HepG2 (cell line): ENCODE results near the gene PTPRC. TPM values are rescaled to one million over a fixed set of nuclear protein-coding genes. Genes with fewer than 3 reads are reported as not detected.

Experiments used
- ATAC-seq: fragments of 200-7000 bp; cut with Tn5 transposase; 3 replicates; pipeline ENCODE4 v1.9.1; 2020; ENCODE audit warnings: mild to moderate bottlenecking, moderate library complexity
- BruUV-seq: library from RNA; stranded (reverse); fragments of 400-500 nt; replicated peaks from 2 replicates; lab custom pipeline; 2021; lab: Mats Ljungman, UMichigan
- CTCF ChIA-PET: fragments of 300-600 bp; formaldehyde crosslinking; extraction: SDS; loops from one replicate; lab custom pipeline; 2021; ENCODE audit warnings: low total read pairs, inconsistent platforms, low intra/inter-chr PET ratio; lab: Yijun Ruan, JAX
- POLR2A ChIA-PET: fragments of 350-600 bp; sonication (Branson Sonifier 250); formaldehyde crosslinking; loops from one replicate; lab custom pipeline; 2020; ENCODE audit warnings: antibody characterized with exemption, inconsistent platforms; lab: Yijun Ruan, JAX
- DNase-seq: peaks from one replicate; pipeline ENCODE4 v3.0.0-alpha.2; 2015; ENCODE audit warnings: low spot score
- FAIRE-seq: peaks from 3 replicates; lab custom pipeline; 2011; peaks lifted over from hg19 to GRCh38; lab: Jason Lieb, UNC
- H2AFZ ChIP-seq: one replicate; pipeline ENCODE4 v1.6.1; 2011; ENCODE audit warnings: low read length, inconsistent platforms
- H3K27ac ChIP-seq: fragments of 300-600 bp; 3 replicates; pipeline ENCODE4 v1.8.0; 2011; ENCODE audit warnings: mixed run types, mild to moderate bottlenecking, mixed read lengths, low read length, inconsistent platforms; ENCODE audit not compliant: insufficient read depth; ENCODE audit errors: extremely low read length
- H3K27me3 ChIP-seq, 2 experiments: fragments of 200-600 bp in 1 of 2; 2 replicates in 1 of 2; 3 replicates in 1 of 2; pipeline versions ENCODE4 v1.6.0 to v1.8.0; 2011; ENCODE audit warnings: low read length in 2 of 2, mild to moderate bottlenecking in 2 of 2, moderate library complexity in 2 of 2, inconsistent platforms in 1 of 2; ENCODE audit not compliant: insufficient read depth in 2 of 2, control insufficient read depth in 1 of 2
- H3K36me3 ChIP-seq, 2 experiments: fragments of 200-600 bp in 1 of 2; replicated peaks in 1 of 2; 2 replicates in 1 of 2; 3 replicates in 1 of 2; pipeline versions ENCODE4 v1.5.1 to v1.8.0; 2011; ENCODE audit warnings: low read length in 2 of 2, inconsistent platforms in 1 of 2; ENCODE audit not compliant: insufficient read depth in 2 of 2, control insufficient read depth in 1 of 2
- H3K4me1 ChIP-seq: 2 replicates; pipeline ENCODE4 v1.5.1; 2012; ENCODE audit warnings: low read length, inconsistent platforms; ENCODE audit not compliant: insufficient read depth
- H3K4me2 ChIP-seq: 2 replicates; pipeline ENCODE4 v1.6.0; 2011; ENCODE audit warnings: low read depth, low read length, inconsistent platforms
- H3K4me3 ChIP-seq, 3 experiments: fragments of 200-600 bp in 1 of 3; sonication (generic), shearing (Covaris generic) in 1 of 3; replicated peaks in 1 of 3; 2 replicates each; pipeline ENCODE4 v1.5.1; 2011 to 2016; ENCODE audit warnings: low read length in 3 of 3, inconsistent platforms in 2 of 3, low read depth in 2 of 3, mild to moderate bottlenecking in 2 of 3, control low read depth in 1 of 3, mixed read lengths in 1 of 3; ENCODE audit not compliant: insufficient read depth in 1 of 3
- H3K79me2 ChIP-seq: one replicate; pipeline ENCODE4 v1.6.1; 2011; ENCODE audit warnings: low read length, inconsistent platforms; ENCODE audit not compliant: insufficient read depth
- H3K9ac ChIP-seq: 2 replicates; pipeline ENCODE4 v1.6.0; 2011; ENCODE audit warnings: mild to moderate bottlenecking, low read depth, low read length, inconsistent platforms; ENCODE audit not compliant: insufficient read depth
- H3K9me3 ChIP-seq: 2 replicates; pipeline ENCODE4 v1.5.1; 2012; ENCODE audit warnings: mild to moderate bottlenecking, low read length
- H4K20me1 ChIP-seq: 2 replicates; pipeline ENCODE4 v1.6.0; 2011; ENCODE audit warnings: inconsistent platforms, mild to moderate bottlenecking, low read length, moderate library complexity; ENCODE audit not compliant: insufficient read depth
- AKAP8 ChIP-seq: sonication (generic); formaldehyde crosslinking; IDR thresholded peaks from 2 replicates; pipeline ENCODE4 v1.5.1; 2020; ENCODE audit warnings: mild to moderate bottlenecking, missing genetic modification reagents
- ATF1 ChIP-seq: IDR thresholded peaks from 2 replicates; pipeline ENCODE4 v1.6.1; 2016; ENCODE audit warnings: mild to moderate bottlenecking, control low read depth
- DR1 ChIP-seq: sonication (generic); formaldehyde crosslinking; IDR thresholded peaks from 2 replicates; pipeline ENCODE4 v1.8.0; 2021; ENCODE audit warnings: mild to moderate bottlenecking, missing genetic modification reagents, inconsistent platforms
- HNF1B ChIP-seq: sonication (generic); formaldehyde crosslinking; IDR thresholded peaks from 2 replicates; pipeline ENCODE4 v1.5.1; 2020; ENCODE audit warnings: mild to moderate bottlenecking, moderate library complexity, missing genetic modification reagents
- IRF2 ChIP-seq: IDR thresholded peaks from 2 replicates; pipeline ENCODE4 v1.6.1; 2018; ENCODE audit warnings: missing genetic modification reagents, missing compliant biosample characterization
- KMT2B ChIP-seq: IDR thresholded peaks from 2 replicates; pipeline ENCODE4 v1.6.1; 2016; ENCODE audit warnings: missing genetic modification reagents, missing compliant biosample characterization
- MIER2 ChIP-seq: IDR thresholded peaks from 2 replicates; pipeline ENCODE4 v1.6.1; 2016; ENCODE audit warnings: missing biosample characterization, missing genetic modification reagents
- MTF1 ChIP-seq: sonication (generic); formaldehyde crosslinking; IDR thresholded peaks from 2 replicates; pipeline ENCODE4 v1.5.0; 2020; ENCODE audit warnings: missing genetic modification reagents
- RELA ChIP-seq: sonication (generic); formaldehyde crosslinking; IDR thresholded peaks from 2 replicates; pipeline ENCODE4 v1.4.0; 2020; ENCODE audit warnings: missing genetic modification reagents
- SIN3B ChIP-seq: fragments of 150-350 bp; IDR thresholded peaks from 2 replicates; pipeline ENCODE4 v1.6.1; 2014; ENCODE audit warnings: low read length
- SMAD3 ChIP-seq: sonication (generic); formaldehyde crosslinking; IDR thresholded peaks from 2 replicates; pipeline ENCODE4 v1.4.0; 2020; ENCODE audit warnings: missing genetic modification reagents
- ZNF10 ChIP-seq: sonication (generic); formaldehyde crosslinking; IDR thresholded peaks from 2 replicates; pipeline ENCODE4 v1.4.0; 2020; ENCODE audit warnings: mild to moderate bottlenecking, low read depth, missing genetic modification reagents, borderline replicate concordance
- ZNF121 ChIP-seq: sonication (generic); formaldehyde crosslinking; IDR thresholded peaks from 2 replicates; pipeline ENCODE4 v1.5.0; 2020; ENCODE audit warnings: mild to moderate bottlenecking, missing genetic modification reagents
- ZNF563 ChIP-seq: sonication (generic); formaldehyde crosslinking; IDR thresholded peaks from 2 replicates; pipeline ENCODE4 v1.8.0; 2022; ENCODE audit warnings: mild to moderate bottlenecking, moderate library complexity, missing genetic modification reagents
- ZNF83 ChIP-seq: sonication (generic); formaldehyde crosslinking; IDR thresholded peaks from 2 replicates; pipeline ENCODE4 v1.4.0; 2020; ENCODE audit warnings: missing genetic modification reagents, mild to moderate bottlenecking, borderline replicate concordance
- WGBS: methylation state at CpG from one replicate; pipeline ENCODE4 v1.1.6; 2017; ENCODE audit warnings: low lambda C conversion rate; 5-methylcytosine and 5-hydroxymethylcytosine counted together
- in situ Hi-C: cut with HindIII; loops from 2 replicates; pipeline ENCODE4 v1.10.0; 2017; ENCODE audit warnings: low pct_unique_long_range_greater_than_20kb; ENCODE audit not compliant: extremely low pct_ligation_motif_present
- intact Hi-C: fragments of 100-400 bp; cut with micrococcal nuclease; formaldehyde crosslinking; loops from one replicate; pipeline ENCODE4 v1.10.0; 2022; ENCODE audit not compliant: unreplicated experiment
- polyA plus RNA-seq, 8 experiments: library from polyadenylated mRNA; depleted of rRNA in 3 of 8; stranded (reverse) in 7 of 8; unstranded in 1 of 8; fragments of >200 nt; fragmentation: Illumina TruSeq in 4 of 8; extraction: Trizol in 4 of 8; gene quantifications; 2 replicates each; pipeline versions ENCODE4 v1.2.1 to v1.2.3, GENCODE V29; 2011 to 2016; ENCODE audit warnings: low read depth in 4 of 8, missing spikeins in 1 of 8, mixed read lengths in 1 of 8; ENCODE audit not compliant: insufficient read depth in 1 of 8
- total RNA-seq, 5 experiments: library from RNA; depleted of rRNA; stranded (reverse); fragments of >200 nt; fragmentation: Illumina TruSeq; extraction: Trizol; gene quantifications; 2 replicates each; pipeline ENCODE4 v1.2.3, GENCODE V29; 2016; ENCODE audit warnings: low read depth in 1 of 5
- TF ChIP-seq, protein P1 (sequence below): IDR thresholded peaks from 2 replicates; pipeline ENCODE4 v1.6.1; 2016
- TF ChIP-seq, protein P2 (sequence below): IDR thresholded peaks from 2 replicates; pipeline ENCODE4 v1.6.1; 2016; ENCODE audit warnings: mild to moderate bottlenecking

The PTPRC gene
- total and polyA plus RNA-seq, 2 of the 13 experiments (the other 11 are each of a cell fraction or from before 2014, with no cell fraction given): not detected

DNA sequence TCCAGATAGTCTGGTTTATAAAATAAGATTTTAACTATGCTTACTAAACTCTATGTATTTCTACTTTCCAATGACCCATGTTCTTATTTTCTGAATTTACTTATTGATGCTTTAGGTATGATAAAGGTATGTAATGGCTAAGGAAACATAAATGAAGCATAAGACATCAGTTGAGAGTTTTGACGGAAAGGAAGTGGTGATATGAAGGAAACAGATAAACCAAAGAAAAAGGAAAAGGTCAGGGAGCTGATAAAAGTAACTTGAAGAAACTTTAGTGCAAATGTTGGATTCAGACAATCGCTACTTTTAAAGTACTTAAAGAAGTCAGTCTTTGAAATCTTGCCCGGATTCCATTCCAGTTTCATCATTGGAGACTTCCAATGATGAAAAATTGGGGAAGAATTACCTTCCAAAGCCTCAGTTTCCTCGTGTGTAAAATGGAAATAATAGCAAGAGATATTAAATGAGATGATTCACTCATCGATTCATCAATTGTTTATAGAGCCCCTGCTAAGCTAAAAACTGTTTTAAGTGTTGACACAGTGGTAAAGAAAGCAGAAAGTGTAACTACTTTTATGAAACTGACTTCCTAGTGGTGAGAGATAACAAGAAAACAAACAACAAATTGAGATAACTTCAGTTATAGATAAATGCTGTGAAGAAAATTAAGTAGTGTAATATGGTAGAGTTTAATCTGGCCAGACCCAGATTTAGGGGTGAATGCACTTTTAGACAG, 10.6 kb downstream of the PTPRC start (continued):
- TF ChIP-seq DR1 (CRISPR knock-in tag): no peak
- no peak for TF ChIP-seq SMAD3
- TF ChIP-seq ZNF121 (CRISPR knock-in tag): no peak
- TF ChIP-seq HNF1B (CRISPR knock-in tag): no peak
- no peak for TF ChIP-seq KMT2B
- TF ChIP-seq IRF2 (CRISPR knock-in tag): no peak
- no peak for TF ChIP-seq RELA (CRISPR knock-in tag)

DNA sequence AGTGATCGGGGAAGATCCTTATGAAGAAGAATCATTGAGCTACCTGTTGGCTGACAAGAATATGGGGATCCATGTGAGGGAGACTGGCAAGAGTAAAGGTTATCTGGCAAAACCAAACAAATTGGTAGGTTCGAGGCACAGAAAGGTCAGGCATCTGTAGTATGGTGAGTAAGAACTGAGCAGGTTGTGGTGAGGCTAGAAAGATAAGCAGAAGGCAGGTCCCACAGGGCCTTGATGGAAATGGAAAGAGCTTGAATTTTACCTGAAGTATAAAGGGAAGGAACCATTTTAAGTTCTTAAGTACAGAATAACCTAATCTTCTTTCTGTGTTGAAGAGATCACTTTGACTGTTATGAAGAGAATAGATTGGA, 11.1 kb downstream of the PTPRC start:
- TF ChIP-seq ZNF83 (no peak), MIER2 (CRISPR knock-in tag) (no peak), ZNF563 (CRISPR knock-in tag) (no peak), ZNF10 (CRISPR knock-in tag) (no peak), MTF1 (CRISPR knock-in tag) (no peak), AKAP8 (CRISPR knock-in tag) (no peak), SIN3B (no peak), ATF1 (no peak)
- TF ChIP-seq, protein P1, sequence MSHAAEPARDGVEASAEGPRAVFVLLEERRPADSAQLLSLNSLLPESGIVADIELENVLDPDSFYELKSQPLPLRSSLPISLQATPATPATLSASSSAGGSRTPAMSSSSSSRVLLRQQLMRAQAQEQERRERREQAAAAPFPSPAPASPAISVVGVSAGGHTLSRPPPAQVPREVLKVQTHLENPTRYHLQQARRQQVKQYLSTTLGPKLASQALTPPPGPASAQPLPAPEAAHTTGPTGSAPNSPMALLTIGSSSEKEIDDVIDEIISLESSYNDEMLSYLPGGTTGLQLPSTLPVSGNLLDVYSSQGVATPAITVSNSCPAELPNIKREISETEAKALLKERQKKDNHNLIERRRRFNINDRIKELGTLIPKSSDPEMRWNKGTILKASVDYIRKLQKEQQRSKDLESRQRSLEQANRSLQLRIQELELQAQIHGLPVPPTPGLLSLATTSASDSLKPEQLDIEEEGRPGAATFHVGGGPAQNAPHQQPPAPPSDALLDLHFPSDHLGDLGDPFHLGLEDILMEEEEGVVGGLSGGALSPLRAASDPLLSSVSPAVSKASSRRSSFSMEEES (CRISPR knock-in tag): no peak
- TF ChIP-seq, protein P2, sequence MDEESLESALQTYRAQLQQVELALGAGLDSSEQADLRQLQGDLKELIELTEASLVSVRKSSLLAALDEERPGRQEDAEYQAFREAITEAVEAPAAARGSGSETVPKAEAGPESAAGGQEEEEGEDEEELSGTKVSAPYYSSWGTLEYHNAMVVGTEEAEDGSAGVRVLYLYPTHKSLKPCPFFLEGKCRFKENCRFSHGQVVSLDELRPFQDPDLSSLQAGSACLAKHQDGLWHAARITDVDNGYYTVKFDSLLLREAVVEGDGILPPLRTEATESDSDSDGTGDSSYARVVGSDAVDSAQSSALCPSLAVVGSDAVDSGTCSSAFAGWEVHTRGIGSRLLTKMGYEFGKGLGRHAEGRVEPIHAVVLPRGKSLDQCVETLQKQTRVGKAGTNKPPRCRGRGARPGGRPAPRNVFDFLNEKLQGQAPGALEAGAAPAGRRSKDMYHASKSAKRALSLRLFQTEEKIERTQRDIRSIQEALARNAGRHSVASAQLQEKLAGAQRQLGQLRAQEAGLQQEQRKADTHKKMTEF (CRISPR knock-in tag): no peak
- no peaks in the 10 kb centered on the region for H4K20me1 ChIP-seq
- no peak overlapping the region for H3K4me2 ChIP-seq
- no TSS peak for BruUV-seq
- no peak overlapping the region for H3K4me3 ChIP-seq
- no peaks in the 10 kb centered on the region for H3K79me2 ChIP-seq
- H3K27ac ChIP-seq: no peak overlapping the region
- CTCF ChIA-PET: no interaction called here
- in situ Hi-C loops (no loop called here), intact Hi-C loops (no loop called here)
- DNase-seq (no peak), FAIRE-seq (no peak), ATAC-seq (no peak)
- no peaks in the 10 kb centered on the region for H3K4me1 ChIP-seq
- no peaks in the 10 kb centered on the region for H3K36me3 ChIP-seq
- no peaks in the 10 kb centered on the region for H3K9me3 ChIP-seq
- WGBS: 27% methylated on average over 2 of the region's 2 CpGs
- H3K9ac ChIP-seq: no peak overlapping the region
- POLR2A ChIA-PET: no interaction called here
- H3K27me3 ChIP-seq: no peaks in the 10 kb centered on the region
- no peak overlapping the region for H2AFZ ChIP-seq
